ENCODE results near the gene ADAP2. TPM values are rescaled to one million over a fixed set of nuclear protein-coding genes. Genes with fewer than 3 reads are reported as not detected.

ADAP2 gene
- total and polyA plus RNA-seq, 10 of the 15 experiments (the other 5 are each of a cell fraction or from before 2014, with no cell fraction given), result 0.15 to 13.6 (median 6.8) TPM

DNA sequence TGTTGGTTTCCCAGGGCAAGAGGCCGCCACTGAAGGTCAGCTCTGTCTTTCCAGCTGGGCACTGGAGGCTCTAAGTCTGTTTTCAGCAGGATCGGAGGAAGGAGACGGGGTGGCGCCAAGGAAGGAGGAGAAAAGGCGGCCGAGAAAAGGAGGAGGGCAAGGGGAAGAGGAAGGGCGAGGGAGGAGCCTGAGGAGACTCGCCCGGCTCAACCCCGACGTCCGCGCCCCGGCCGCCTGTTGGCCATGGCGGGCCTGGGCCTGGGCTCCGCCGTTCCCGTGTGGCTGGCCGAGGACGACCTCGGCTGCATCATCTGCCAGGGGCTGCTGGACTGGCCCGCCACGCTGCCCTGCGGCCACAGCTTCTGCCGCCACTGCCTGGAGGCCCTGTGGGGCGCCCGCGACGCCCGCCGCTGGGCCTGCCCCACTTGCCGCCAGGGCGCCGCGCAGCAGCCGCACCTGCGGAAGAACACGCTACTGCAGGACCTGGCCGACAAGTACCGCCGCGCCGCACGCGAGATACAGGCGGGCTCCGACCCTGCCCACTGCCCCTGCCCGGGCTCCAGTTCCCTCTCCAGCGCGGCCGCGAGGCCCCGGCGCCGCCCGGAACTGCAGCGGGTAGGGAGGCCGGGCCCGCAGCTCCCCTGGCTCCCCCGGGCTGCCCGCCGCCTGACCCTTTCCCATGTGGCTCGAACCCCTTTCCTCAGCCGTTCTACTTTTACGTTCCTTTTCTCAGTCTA lies 49.3 kb downstream of the ADAP2 start, which contains the start of gene RNF135 (continued):
- TF ChIP-seq, protein P1, sequence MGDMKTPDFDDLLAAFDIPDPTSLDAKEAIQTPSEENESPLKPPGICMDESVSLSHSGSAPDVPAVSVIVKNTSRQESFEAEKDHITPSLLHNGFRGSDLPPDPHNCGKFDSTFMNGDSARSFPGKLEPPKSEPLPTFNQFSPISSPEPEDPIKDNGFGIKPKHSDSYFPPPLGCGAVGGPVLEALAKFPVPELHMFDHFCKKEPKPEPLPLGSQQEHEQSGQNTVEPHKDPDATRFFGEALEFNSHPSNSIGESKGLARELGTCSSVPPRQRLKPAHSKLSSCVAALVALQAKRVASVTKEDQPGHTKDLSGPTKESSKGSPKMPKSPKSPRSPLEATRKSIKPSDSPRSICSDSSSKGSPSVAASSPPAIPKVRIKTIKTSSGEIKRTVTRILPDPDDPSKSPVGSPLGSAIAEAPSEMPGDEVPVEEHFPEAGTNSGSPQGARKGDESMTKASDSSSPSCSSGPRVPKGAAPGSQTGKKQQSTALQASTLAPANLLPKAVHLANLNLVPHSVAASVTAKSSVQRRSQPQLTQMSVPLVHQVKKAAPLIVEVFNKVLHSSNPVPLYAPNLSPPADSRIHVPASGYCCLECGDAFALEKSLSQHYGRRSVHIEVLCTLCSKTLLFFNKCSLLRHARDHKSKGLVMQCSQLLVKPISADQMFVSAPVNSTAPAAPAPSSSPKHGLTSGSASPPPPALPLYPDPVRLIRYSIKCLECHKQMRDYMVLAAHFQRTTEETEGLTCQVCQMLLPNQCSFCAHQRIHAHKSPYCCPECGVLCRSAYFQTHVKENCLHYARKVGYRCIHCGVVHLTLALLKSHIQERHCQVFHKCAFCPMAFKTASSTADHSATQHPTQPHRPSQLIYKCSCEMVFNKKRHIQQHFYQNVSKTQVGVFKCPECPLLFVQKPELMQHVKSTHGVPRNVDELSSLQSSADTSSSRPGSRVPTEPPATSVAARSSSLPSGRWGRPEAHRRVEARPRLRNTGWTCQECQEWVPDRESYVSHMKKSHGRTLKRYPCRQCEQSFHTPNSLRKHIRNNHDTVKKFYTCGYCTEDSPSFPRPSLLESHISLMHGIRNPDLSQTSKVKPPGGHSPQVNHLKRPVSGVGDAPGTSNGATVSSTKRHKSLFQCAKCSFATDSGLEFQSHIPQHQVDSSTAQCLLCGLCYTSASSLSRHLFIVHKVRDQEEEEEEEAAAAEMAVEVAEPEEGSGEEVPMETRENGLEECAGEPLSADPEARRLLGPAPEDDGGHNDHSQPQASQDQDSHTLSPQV (IDR thresholded peaks at IDR 0.05), result no peak
- TF ChIP-seq RBBP5 (conservative IDR thresholded peaks at IDR 0.05), result no peak
- no peak for TF ChIP-seq CBFB (IDR thresholded peaks at IDR 0.05; ENCODE audit: low read depth)
- TF ChIP-seq SIN3A (IDR thresholded peaks at IDR 0.05; ENCODE audit: low read depth, low read length), result no peak; the same call in none of the 2 replicates
- TF ChIP-seq, protein P2, sequence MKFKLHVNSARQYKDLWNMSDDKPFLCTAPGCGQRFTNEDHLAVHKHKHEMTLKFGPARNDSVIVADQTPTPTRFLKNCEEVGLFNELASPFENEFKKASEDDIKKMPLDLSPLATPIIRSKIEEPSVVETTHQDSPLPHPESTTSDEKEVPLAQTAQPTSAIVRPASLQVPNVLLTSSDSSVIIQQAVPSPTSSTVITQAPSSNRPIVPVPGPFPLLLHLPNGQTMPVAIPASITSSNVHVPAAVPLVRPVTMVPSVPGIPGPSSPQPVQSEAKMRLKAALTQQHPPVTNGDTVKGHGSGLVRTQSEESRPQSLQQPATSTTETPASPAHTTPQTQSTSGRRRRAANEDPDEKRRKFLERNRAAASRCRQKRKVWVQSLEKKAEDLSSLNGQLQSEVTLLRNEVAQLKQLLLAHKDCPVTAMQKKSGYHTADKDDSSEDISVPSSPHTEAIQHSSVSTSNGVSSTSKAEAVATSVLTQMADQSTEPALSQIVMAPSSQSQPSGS (IDR thresholded peaks at IDR 0.05; ENCODE audit: low read length), result no peak
- TF ChIP-seq ZNF384 (IDR thresholded peaks at IDR 0.05; ENCODE audit: borderline replicate concordance, low read depth, low read length), result no peak
- TF ChIP-seq PAX5 (IDR thresholded peaks at IDR 0.05; ENCODE audit: borderline replicate concordance, low read depth, low read length), result no peak
- TF ChIP-seq FOXM1 (IDR thresholded peaks at IDR 0.05; ENCODE audit: low read depth, low read length), result no peak
- TF ChIP-seq EGR1 (IDR thresholded peaks at IDR 0.05; ENCODE audit: borderline replicate concordance in 1 of 2, low read depth in 2 of 2, low read length in 2 of 2), result no peak
- 0 out of 2 replicates have a peak, but pooled peaks have one; percentile 83 for TF ChIP-seq NFXL1 (IDR thresholded peaks at IDR 0.05; ENCODE audit: borderline replicate concordance)
- TF ChIP-seq ZNF207 (IDR thresholded peaks at IDR 0.05; ENCODE audit: borderline replicate concordance), result peak; percentile 54; the same call in 1 of the 2 replicates
- TF ChIP-seq BACH1 (IDR thresholded peaks at IDR 0.05; ENCODE audit: borderline replicate concordance), result peak; percentile 80
- no peak for TF ChIP-seq SREBF1 (IDR thresholded peaks at IDR 0.05; ENCODE audit: low read length)
- TF ChIP-seq, protein P3, sequence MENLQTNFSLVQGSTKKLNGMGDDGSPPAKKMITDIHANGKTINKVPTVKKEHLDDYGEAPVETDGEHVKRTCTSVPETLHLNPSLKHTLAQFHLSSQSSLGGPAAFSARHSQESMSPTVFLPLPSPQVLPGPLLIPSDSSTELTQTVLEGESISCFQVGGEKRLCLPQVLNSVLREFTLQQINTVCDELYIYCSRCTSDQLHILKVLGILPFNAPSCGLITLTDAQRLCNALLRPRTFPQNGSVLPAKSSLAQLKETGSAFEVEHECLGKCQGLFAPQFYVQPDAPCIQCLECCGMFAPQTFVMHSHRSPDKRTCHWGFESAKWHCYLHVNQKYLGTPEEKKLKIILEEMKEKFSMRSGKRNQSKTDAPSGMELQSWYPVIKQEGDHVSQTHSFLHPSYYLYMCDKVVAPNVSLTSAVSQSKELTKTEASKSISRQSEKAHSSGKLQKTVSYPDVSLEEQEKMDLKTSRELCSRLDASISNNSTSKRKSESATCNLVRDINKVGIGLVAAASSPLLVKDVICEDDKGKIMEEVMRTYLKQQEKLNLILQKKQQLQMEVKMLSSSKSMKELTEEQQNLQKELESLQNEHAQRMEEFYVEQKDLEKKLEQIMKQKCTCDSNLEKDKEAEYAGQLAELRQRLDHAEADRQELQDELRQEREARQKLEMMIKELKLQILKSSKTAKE (IDR thresholded peaks at IDR 0.05; ENCODE audit: low read depth, poor library complexity, severe bottlenecking), result no peak
- no peak for TF ChIP-seq NFYB (IDR thresholded peaks at IDR 0.05; ENCODE audit: insufficient read depth, low read depth, low read length)
- no peak for TF ChIP-seq EZH2 (IDR thresholded peaks at IDR 0.05; ENCODE audit: borderline replicate concordance, control insufficient read depth, low read depth, low read length)
- TF ChIP-seq POLR2A (IDR thresholded peaks at IDR 0.05; ENCODE audit: low read depth, low read length), result peak; percentile 90
- peak; percentile 30; the same call in 1 of the 2 replicates for TF ChIP-seq SPI1 (IDR thresholded peaks at IDR 0.05; ENCODE audit: borderline replicate concordance, insufficient read depth, low read depth, low read length)
- peak; percentile 79 for TF ChIP-seq NR2F1 (conservative IDR thresholded peaks at IDR 0.05)
- no peak for TF ChIP-seq SREBF2 (IDR thresholded peaks at IDR 0.05; ENCODE audit: low read length)
- TF ChIP-seq JUNB (IDR thresholded peaks at IDR 0.05), result no peak
- peak; percentile 31; the same call in 1 of the 2 replicates for TF ChIP-seq EED (IDR thresholded peaks at IDR 0.05; ENCODE audit: low read depth)
- TF ChIP-seq MYB (IDR thresholded peaks at IDR 0.05; ENCODE audit: borderline replicate concordance, low read depth, low read length), result no peak
- TF ChIP-seq ZZZ3 (IDR thresholded peaks at IDR 0.05; ENCODE audit: control insufficient read depth, insufficient read length, low read depth), result no peak
- TF ChIP-seq ESRRA (IDR thresholded peaks at IDR 0.05; ENCODE audit: low read length), result no peak

Data from GM12878 (cell line).